HCT116 (cell line): ENCODE measurements around the gene RIOK2. TPM values are rescaled to one million over a fixed set of nuclear protein-coding genes. Genes with fewer than 3 reads are reported as not detected.
"Not testable (repeated sequence)": the region's sequence is repeated elsewhere in the genome, so short reads cannot be mapped to it uniquely, and the experiment has no call there.

ENCODE experiments used
- ATAC-seq: fragments of 200-7000 bp; cut with Tn5 transposase; 2 replicates; pipeline ENCODE4 v1.9.1; 2020; ENCODE audit warnings: mild to moderate bottlenecking, moderate library complexity
- BruUV-seq: library from RNA; stranded (reverse); fragments of 400-500 nt; replicated peaks from 2 replicates; lab custom pipeline; 2021; lab: Mats Ljungman, UMichigan
- CTCF ChIA-PET: fragments of 300-600 bp; sonication (Branson Sonifier 250); formaldehyde crosslinking; loops from one replicate; lab custom pipeline; 2021; ENCODE audit warnings: antibody characterized with exemption; lab: Charles Lee
- POLR2A ChIA-PET: fragments of 300-600, 350-600 bp; sonication (Branson Sonifier 250); formaldehyde crosslinking; loops from one replicate; lab custom pipeline; 2021; ENCODE audit warnings: antibody characterized with exemption; lab: Charles Lee
- RAD21 ChIA-PET, 2 experiments: fragments of 300-600 bp; sonication (Branson Sonifier 250); formaldehyde crosslinking; loops; one replicate each; lab custom pipeline; 2023; ENCODE audit warnings: low total read pairs in 2 of 2; ENCODE audit not compliant: uncharacterized antibody in 2 of 2, unreplicated experiment in 2 of 2, low non-redundant PET in 1 of 2; lab: Charles Lee
- DNase-seq: peaks from one replicate; pipeline ENCODE4 v3.0.0-alpha.2; 2010; ENCODE audit warnings: low read depth, low spot score
- H2AFZ ChIP-seq: fragments of 200-600 bp; shearing (Covaris generic), sonication (generic); 2 replicates; pipeline ENCODE4 v1.6.1; 2017; ENCODE audit warnings: low read depth, mixed run types, mixed read lengths, antibody characterized with exemption, low read length; ENCODE audit not compliant: poor library complexity, severe bottlenecking
- H3K27ac ChIP-seq: 2 replicates; pipeline ENCODE4 v1.5.1; 2012; ENCODE audit warnings: low read depth, low read length
- H3K27me3 ChIP-seq: fragments of 200-600 bp; sonication (generic); 2 replicates; pipeline ENCODE4 v1.6.1; 2016; ENCODE audit warnings: mixed run types, low read length, mixed read lengths; ENCODE audit not compliant: insufficient read depth
- H3K36me3 ChIP-seq, 2 experiments: fragments of 200-500 bp in 1 of 2; fragments of 200-600 bp in 1 of 2; sonication (Bioruptor generic) in 1 of 2; sonication (generic) in 1 of 2; 2 replicates each; pipeline versions ENCODE4 v1.5.1 to v1.6.1; 2014 to 2016; ENCODE audit warnings: low read length in 2 of 2, inconsistent platforms in 1 of 2, mixed read lengths in 1 of 2, mixed run types in 1 of 2; ENCODE audit not compliant: insufficient read depth in 2 of 2, control insufficient read depth in 1 of 2
- H3K4me1 ChIP-seq, 2 experiments: fragments of 200-600 bp in 1 of 2; sonication (generic) in 1 of 2; 2 replicates each; pipeline versions ENCODE4 v1.5.1 to v1.6.1; 2012 to 2017; ENCODE audit warnings: low read length in 2 of 2, inconsistent platforms in 1 of 2, mild to moderate bottlenecking in 1 of 2, mixed read lengths in 1 of 2, mixed run types in 1 of 2, moderate library complexity in 1 of 2; ENCODE audit not compliant: insufficient read depth in 2 of 2, control insufficient read depth in 1 of 2
- H3K4me2 ChIP-seq: fragments of 200-600 bp; sonication (generic); 2 replicates; pipeline ENCODE4 v1.6.1; 2017; ENCODE audit warnings: mixed run types, low read length, mixed read lengths
- H3K4me3 ChIP-seq, 2 experiments: fragments of 200-600 bp in 1 of 2; sonication (generic) in 1 of 2; replicated peaks in 1 of 2; 2 replicates each; pipeline ENCODE4 v1.5.1; 2011 to 2016; ENCODE audit warnings: low read length in 2 of 2, control low read depth in 1 of 2, low read depth in 1 of 2, mild to moderate bottlenecking in 1 of 2, mixed read lengths in 1 of 2, mixed run types in 1 of 2
- H3K79me2 ChIP-seq: fragments of 200-600 bp; sonication (generic); 2 replicates; pipeline ENCODE4 v1.6.1; 2017; ENCODE audit warnings: mild to moderate bottlenecking, mixed run types, low read length, moderate library complexity, mixed read lengths; ENCODE audit not compliant: insufficient read depth
- H3K9ac ChIP-seq: fragments of 200-600 bp; sonication (generic); 2 replicates; pipeline ENCODE4 v1.6.1; 2016; ENCODE audit warnings: low read length, mixed read lengths
- H3K9me2 ChIP-seq: fragments of 200-600 bp; sonication (generic), shearing (Covaris generic); 2 replicates; pipeline ENCODE4 v1.6.1; 2017; ENCODE audit warnings: mixed run types, mild to moderate bottlenecking, moderate library complexity; ENCODE audit not compliant: insufficient read depth
- H3K9me3 ChIP-seq, 2 experiments: fragments of 200-500 bp in 1 of 2; fragments of 200-600 bp in 1 of 2; sonication (Bioruptor generic) in 1 of 2; sonication (generic) in 1 of 2; 2 replicates each; pipeline ENCODE4 v1.6.1; 2014 to 2017; ENCODE audit warnings: low read length in 2 of 2, mixed read lengths in 2 of 2, inconsistent platforms in 1 of 2, low read depth in 1 of 2, mild to moderate bottlenecking in 1 of 2, mixed run types in 1 of 2, moderate library complexity in 1 of 2; ENCODE audit not compliant: control insufficient read depth in 1 of 2, insufficient read depth in 1 of 2
- H4K20me1 ChIP-seq: fragments of 200-600 bp; sonication (generic), shearing (Covaris generic); 2 replicates; pipeline ENCODE4 v1.6.1; 2017; ENCODE audit warnings: mixed run types, mild to moderate bottlenecking, moderate library complexity; ENCODE audit not compliant: insufficient read depth
- ATF3 ChIP-seq: IDR thresholded peaks from 2 replicates; pipeline ENCODE4 v1.6.1; 2012
- CBX3 ChIP-seq: IDR thresholded peaks from 2 replicates; pipeline ENCODE4 v1.6.1; 2012; ENCODE audit warnings: low read depth
- CEBPB ChIP-seq: IDR thresholded peaks from 2 replicates; pipeline ENCODE4 v1.6.1; 2012; ENCODE audit warnings: low read depth
- ELF1 ChIP-seq: IDR thresholded peaks from 2 replicates; pipeline ENCODE4 v1.6.1; 2012; ENCODE audit warnings: low read depth, borderline replicate concordance
- EZH2phosphoT487 ChIP-seq: fragments of 200-600 bp; IDR thresholded peaks from 2 replicates; pipeline ENCODE4 v1.6.1; 2018; ENCODE audit warnings: antibody characterized with exemption, borderline replicate concordance
- MAX ChIP-seq: IDR thresholded peaks from 2 replicates; pipeline ENCODE4 v1.6.1; 2012
- POLR2A ChIP-seq: IDR thresholded peaks from 2 replicates; pipeline ENCODE4 v1.7.0; 2011; ENCODE audit warnings: borderline replicate concordance; ENCODE audit not compliant: insufficient read depth, insufficient read length; ENCODE audit errors: extremely low read depth
- POLR2AphosphoS5 ChIP-seq: IDR thresholded peaks from 2 replicates; pipeline ENCODE4 v1.6.1; 2011; ENCODE audit warnings: mild to moderate bottlenecking, low read depth, low read length, moderate library complexity
- RAD21 ChIP-seq: IDR thresholded peaks from 2 replicates; pipeline ENCODE4 v1.6.1; 2012; ENCODE audit warnings: low read depth, mild to moderate bottlenecking
- SIN3A ChIP-seq: IDR thresholded peaks from 2 replicates; pipeline ENCODE4 v1.6.1; 2012; ENCODE audit warnings: low read depth
- SP1 ChIP-seq: IDR thresholded peaks from 2 replicates; pipeline ENCODE4 v1.6.1; 2012; ENCODE audit warnings: low read depth
- SRF ChIP-seq: IDR thresholded peaks from 2 replicates; pipeline ENCODE4 v1.6.1; 2012; ENCODE audit warnings: low read depth
- YY1 ChIP-seq: IDR thresholded peaks from 2 replicates; pipeline ENCODE4 v1.6.1; 2011; ENCODE audit warnings: low read length, low read depth, moderate library complexity, mild to moderate bottlenecking; ENCODE audit not compliant: insufficient replicate concordance; ENCODE audit errors: extremely low read depth
- ZFX ChIP-seq: fragments of 450-650 bp; IDR thresholded peaks from 2 replicates; pipeline ENCODE4 v1.6.1; 2017
- ZNF274 ChIP-seq: fragments of 200-500 bp; sonication (Bioruptor generic); IDR thresholded peaks from 2 replicates; pipeline ENCODE4 v1.6.1; 2014; ENCODE audit warnings: mild to moderate bottlenecking, low read depth, low read length, inconsistent platforms
- intact Hi-C: fragments of 100-400 bp; cut with micrococcal nuclease; formaldehyde crosslinking; loops from 2 replicates; pipeline ENCODE4 v1.10.0; 2022
- total RNA-seq: library from RNA; stranded (reverse); gene quantifications from one replicate; pipeline ENCODE4 v1.2.1, GENCODE V29; 2021; ENCODE audit not compliant: unreplicated experiment

Gene RIOK2
- total RNA-seq, 1 experiment from 2014 or later: 27.1 TPM

- H3K4me2 ChIP-seq, DNase-seq, H3K4me3 ChIP-seq, H3K9me2 ChIP-seq, ATAC-seq, H2AFZ ChIP-seq, H4K20me1 ChIP-seq, H3K27me3 ChIP-seq, H3K27ac ChIP-seq, POLR2A ChIA-PET, CTCF ChIA-PET, H3K9me3 ChIP-seq, H3K9ac ChIP-seq, intact Hi-C loops, BruUV-seq, RAD21 ChIA-PET: not testable (repeated sequence)
- H3K36me3 ChIP-seq: peaks cover 29 to 31% of the 10 kb centered on the region in 2 experiments
- peaks cover 44% of the 10 kb centered on the region for H3K79me2 ChIP-seq
- H3K4me1 ChIP-seq: peaks cover 6 to 18% of the 10 kb centered on the region in 2 experiments
These were observed 3.6 kb downstream of the RIOK2 start for GRCh38 chr5:97179457-97179856.

- H3K9me2 ChIP-seq: no peaks in the 10 kb centered on the region
- H3K4me3 ChIP-seq: no peak overlapping the region
- H3K4me2 ChIP-seq: no peak overlapping the region
- H3K79me2 ChIP-seq: peaks cover 3% of the 10 kb centered on the region
- no peak overlapping the region for H3K27ac ChIP-seq
- POLR2A ChIA-PET: no interaction called here
- peaks cover 46 to 52% of the 10 kb centered on the region in 2 experiments for H3K36me3 ChIP-seq
- H2AFZ ChIP-seq: no peak overlapping the region
- CTCF ChIA-PET: no interaction called here
- no peaks in the 10 kb centered on the region for H3K9me3 ChIP-seq
- H3K9ac ChIP-seq: no peak overlapping the region
- ATAC-seq (no peak), DNase-seq (no peak)
- no peaks in the 10 kb centered on the region for H3K4me1 ChIP-seq
- BruUV-seq: no TSS peak
- RAD21 ChIA-PET: no interaction called here
- H3K27me3 ChIP-seq: no peaks in the 10 kb centered on the region
- H4K20me1 ChIP-seq: no peaks in the 10 kb centered on the region
- intact Hi-C loops: no loop called here
- no peak for TF ChIP-seq CEBPB
- TF ChIP-seq POLR2A: no peak
- no peak for TF ChIP-seq EZH2phosphoT487
These were observed 10.8 kb downstream of the RIOK2 start for GRCh38 chr5:97172227-97172626.

GRCh38 chr5:97171703-97172102, 11.3 kb downstream of the RIOK2 start:
- Histone ChIP-seq H3K9me2 (no peaks in the 10 kb centered on the region), H3K4me1 (no peaks in the 10 kb centered on the region), H2AFZ (no peak overlapping the region), H3K36me3 (peaks cover 42 to 49% of the 10 kb centered on the region in 2 experiments), H3K9ac (no peak overlapping the region), H3K9me3 (no peaks in the 10 kb centered on the region), H3K4me2 (no peak overlapping the region), H3K4me3 (no peak overlapping the region), H3K79me2 (peaks cover 3% of the 10 kb centered on the region), H4K20me1 (no peaks in the 10 kb centered on the region), H3K27ac (no peak overlapping the region), H3K27me3 (no peaks in the 10 kb centered on the region)
- BruUV-seq: no TSS peak
- RAD21 ChIA-PET: no interaction called here
- ATAC-seq (no peak), DNase-seq (no peak)
- CTCF ChIA-PET: no interaction called here
- POLR2A ChIA-PET: no interaction called here
- intact Hi-C loops: no loop called here
- TF ChIP-seq SIN3A (no peak), ZNF274 (no peak), POLR2A (no peak), YY1 (no peak), POLR2AphosphoS5 (no peak), CBX3 (no peak), ZFX (no peak), RAD21 (no peak), ATF3 (no peak), MAX (no peak), SP1 (no peak), EZH2phosphoT487 (no peak), CEBPB (no peak), ELF1 (no peak), SRF (no peak)
